ENCODE results near the gene TRIM69.

TRIM69 gene

GRCh38 chr15:44811337-44811736 lies 75.0 kb downstream of the TRIM69 start:
- no peak for DNase-seq

DNA sequence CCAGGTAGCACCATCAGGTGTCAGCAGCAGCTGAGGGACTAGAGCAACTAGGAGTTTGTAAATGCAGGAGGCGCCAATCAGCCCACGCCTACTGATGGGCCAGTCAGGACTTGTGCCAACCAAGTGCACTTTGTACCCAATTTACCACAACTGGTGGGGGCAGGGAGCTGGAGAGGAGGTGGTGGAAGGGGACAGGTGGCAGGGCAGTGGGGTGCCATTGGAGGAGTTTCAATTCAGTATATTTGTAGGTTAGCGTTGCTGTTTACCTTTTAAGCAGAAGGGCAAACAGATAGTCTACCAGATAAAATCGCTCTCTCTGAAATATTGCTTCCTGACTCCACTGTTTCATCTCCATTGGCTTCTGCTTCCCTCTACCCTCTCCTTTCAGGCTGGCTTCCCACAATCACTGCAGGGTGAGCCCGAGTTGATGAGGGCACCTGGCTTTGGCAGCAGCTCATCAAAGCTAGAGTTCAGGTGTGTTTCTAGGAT lies 75.7 kb downstream of the TRIM69 start:
- DNase-seq: no peak

GRCh38 chr15:44813231-44813630 lies 76.9 kb downstream of the TRIM69 start:
- DNase-seq: no peak

Data from OCI-M1 (cell line).